Stimulated activated CD8-positive, alpha-beta memory T cell treated with anti-CD3 and anti-CD28 coated beads, Interleukin-2, amount 100 ng/mL, for 48 hours (primary cell): ENCODE measurements around the gene MAOB.

Experiments used
- DNase-seq, 2 donors: peaks; one replicate each; pipeline ENCODE4 v3.0.0-alpha.2; 2020; ENCODE audit warnings: low read depth in 2 of 2

Gene MAOB

DNA sequence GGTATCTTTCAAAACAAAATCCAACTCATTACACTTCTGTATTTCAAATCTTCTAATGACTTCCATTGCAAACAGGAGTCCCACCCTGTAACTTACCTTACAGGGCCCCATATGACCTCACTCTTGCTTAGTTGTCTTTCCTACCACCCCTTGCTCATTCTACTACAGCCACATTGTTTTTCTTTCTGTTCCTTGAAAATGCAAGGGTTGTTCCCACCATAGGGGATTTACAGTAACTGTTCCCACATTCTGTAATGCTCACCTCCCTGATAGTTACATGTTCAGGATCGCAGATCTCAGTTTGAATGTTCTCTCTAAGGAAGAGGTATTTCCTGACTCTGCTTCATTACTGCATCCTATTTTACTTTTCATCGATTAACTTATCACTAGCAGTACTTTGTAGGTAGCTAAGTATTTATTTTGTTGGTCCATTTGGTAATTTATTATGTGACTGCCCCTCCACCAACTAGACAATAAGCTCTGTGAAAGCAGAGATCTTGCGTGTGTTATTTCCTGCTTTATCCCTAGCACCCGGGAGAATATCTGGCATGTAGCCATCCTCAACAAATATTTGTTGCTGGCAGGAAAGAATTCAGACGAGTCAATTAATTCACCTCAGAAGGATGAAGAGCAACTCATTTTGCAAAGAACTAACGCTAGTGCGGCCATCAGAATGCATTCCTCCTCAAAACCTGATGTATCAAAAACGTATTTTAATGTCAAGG, 21.4 kb downstream of the MAOB start:
- no peak for DNase-seq

GRCh38 chrX:43853225-43853828, 28.9 kb downstream of the MAOB start:
- DNase-seq: no peak

GRCh38 chrX:43850629-43851028, 31.6 kb downstream of the MAOB start:
- no peak for DNase-seq

DNA sequence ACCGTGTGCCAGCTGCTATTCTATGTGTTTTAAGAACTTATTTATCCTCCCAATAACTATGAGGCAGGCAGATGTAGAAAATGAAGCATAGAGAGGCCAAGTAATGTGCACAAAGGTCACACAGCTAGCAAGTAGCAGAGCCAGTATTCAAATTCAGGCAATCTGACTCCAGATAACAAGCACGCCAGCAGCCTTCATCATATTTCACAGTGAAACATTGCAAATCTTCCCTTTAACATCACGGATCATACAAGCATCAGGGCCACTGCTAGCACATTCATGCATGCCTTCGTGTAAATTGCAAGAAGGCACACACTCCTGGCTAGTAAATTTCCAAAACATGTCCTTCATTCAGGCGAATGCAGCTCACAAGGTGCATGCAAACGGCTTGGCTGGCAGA, 33.1 kb downstream of the MAOB start:
- DNase-seq: no peak

DNA sequence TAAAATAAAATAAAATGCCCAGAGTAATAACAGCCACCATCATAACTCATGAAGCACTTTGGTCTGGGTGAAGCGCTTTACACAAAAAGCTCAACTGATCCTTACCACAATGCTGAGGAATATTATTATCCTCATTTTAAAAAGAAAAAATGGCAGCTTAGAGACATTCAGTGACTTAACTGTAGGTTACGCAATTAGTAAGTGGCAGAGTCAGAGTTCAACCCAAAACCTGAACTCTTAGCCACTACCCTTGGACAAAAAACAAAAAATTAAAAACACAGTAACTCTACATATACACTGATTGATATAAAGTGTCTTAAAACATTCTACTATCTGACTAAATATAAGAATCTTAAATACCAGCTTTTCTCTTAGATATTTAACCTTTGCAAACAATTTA, 34.9 kb downstream of the MAOB start:
- no peak for DNase-seq

DNA sequence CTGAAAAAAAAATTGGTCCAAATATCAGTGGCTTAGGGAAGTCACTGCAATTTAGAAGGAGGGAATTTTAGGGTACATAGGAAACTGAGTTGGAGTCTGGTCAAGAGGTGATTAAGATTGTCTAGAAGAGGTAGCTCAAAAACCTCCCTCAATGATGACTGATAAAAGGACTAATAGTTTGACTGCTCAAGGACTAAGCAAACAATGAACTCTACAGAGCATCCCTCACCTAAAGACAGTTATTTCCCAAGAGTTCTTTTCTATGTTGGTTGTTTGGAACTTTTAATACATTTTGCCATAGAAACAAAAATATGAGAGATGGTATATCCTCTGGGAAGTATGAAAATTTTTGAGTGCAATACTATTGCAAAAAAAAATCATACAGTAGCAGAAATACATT, 35.7 kb downstream of the MAOB start:
- no peak for DNase-seq

GRCh38 chrX:43845776-43846175, 36.5 kb downstream of the MAOB start:
- no peak for DNase-seq

DNA sequence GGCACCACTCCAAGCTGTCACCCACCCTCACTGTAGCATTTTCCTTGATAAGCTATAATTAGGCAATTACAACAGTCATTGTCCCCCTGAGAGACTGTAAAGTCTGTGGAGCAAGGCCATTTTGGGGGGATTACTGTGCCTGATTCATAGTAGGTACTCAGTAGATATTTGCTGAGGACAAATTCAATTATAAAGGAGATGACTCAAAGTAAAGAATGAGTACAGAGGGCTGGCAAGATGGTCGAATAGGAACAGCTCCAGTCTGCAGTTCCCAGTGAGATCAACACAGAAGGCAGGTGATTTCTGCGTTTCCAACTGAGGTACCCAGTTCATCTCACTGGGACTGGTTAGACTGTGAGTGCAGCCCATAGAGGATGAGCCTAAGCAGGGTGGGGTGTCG, 42.0 kb downstream of the MAOB start:
- DNase-seq: no peak

GRCh38 chrX:43836435-43837184, 45.6 kb downstream of the MAOB start:
- DNase-seq: no peak

DNA sequence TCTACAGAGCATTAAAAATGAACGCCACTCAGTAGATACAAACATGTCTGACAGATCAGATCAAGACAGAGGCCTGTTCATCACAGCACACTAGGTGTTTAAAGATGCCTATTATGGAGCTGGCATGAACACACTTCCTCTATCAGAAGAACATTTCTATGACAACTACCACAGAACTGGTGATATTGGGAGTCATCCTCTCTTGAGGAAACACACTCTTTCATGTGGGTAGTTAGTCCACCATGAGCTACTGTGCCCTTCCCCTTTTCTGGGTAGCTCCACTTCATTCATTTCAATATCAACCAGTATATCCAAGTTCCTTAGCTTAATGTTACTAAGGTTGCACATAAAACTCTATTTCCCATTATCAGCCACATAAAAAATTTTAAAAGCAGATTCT, 46.7 kb downstream of the MAOB start:
- DNase-seq: no peak

DNA sequence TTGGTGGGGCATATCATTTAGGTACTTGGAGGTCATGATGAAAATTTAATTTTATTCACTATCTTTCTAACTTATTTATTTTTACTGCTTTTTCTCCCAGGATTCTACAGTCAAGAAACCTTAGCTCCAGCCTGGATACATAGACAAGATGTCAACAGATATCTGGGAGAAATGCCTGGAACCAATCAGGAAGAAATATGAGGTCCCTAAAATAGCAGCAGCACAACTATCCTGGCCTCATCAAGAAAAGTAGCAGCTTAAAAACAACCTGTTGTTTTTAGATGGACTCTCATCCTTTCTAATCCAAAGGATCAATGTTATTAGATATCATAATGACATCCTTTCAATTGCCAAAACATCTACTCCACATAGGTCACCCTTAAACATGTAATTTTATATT, 54.5 kb downstream of the MAOB start:
- no peak for DNase-seq

GRCh38 chrX:43822014-43822413, 60.2 kb downstream of the MAOB start:
- no peak for DNase-seq

DNA sequence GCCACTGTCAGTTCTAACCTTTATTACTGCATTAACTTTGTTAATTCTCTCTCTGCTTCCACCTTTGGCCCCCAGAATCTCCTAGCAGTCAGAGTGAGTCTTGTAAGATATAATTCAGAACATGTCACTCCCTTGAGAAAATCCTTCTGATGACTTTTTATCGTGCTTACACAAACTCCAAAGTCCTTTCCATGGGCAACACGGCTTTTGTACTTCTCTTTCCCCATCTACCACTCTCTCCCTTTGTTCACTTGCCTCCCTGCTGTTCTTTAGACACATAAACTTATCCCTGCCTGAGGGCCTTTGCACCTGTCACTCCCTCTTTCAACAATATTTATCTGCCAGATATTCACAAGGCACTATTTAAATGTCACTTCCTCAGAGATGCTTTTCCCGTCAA, 64.8 kb downstream of the MAOB start:
- no peak for DNase-seq

GRCh38 chrX:43815209-43815608, 67.0 kb downstream of the MAOB start:
- DNase-seq: no peak

- peak in 1 of 2 donors; percentile 1 for DNase-seq
Observed at GRCh38 chrX:43813898-43814297, 68.4 kb downstream of the MAOB start.

DNA sequence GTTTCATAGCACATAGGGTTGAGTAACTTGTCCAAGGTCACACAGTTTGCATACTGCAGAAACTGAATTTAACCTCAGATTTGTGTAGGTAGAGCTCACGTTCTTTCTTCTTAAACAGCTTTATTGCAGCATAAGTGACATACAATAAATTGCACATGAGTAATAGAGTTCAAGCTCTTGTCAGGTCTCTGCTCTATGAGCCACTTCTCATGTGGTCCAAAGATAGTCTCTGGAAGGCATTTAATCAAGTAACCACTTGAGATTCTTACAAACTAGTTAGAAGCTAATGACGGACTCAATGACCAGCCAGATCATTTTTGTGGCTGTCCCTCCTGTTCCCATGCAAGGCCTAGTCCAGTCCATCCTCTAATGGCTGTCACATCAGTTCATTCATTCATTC, 68.9 kb downstream of the MAOB start:
- DNase-seq: no peak

- no peak for DNase-seq
Observed at GRCh38 chrX:43809463-43809862, 72.8 kb downstream of the MAOB start.

- DNase-seq: no peak
Observed at GRCh38 chrX:43808231-43808630, 74.0 kb downstream of the MAOB start.

DNA sequence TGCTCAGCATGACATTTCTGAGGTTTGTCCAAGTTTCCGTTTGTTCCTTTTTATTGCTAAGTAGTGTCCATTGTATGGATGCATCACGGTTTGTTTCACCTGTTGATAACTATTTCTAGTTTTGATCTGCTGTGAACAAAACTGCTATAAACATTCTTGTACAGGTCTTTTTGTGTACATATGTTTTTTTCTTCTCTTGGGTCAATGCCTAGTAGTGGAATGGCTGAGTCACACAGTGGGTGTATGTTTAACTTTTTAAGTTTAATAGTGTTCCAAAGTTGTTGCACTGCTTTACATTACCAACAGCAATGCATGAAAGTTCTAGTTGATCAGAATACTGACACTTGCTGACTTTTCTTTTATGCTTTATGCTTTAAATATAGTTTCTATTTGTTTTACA, 76.7 kb downstream of the MAOB start:
- DNase-seq: no peak

DNA sequence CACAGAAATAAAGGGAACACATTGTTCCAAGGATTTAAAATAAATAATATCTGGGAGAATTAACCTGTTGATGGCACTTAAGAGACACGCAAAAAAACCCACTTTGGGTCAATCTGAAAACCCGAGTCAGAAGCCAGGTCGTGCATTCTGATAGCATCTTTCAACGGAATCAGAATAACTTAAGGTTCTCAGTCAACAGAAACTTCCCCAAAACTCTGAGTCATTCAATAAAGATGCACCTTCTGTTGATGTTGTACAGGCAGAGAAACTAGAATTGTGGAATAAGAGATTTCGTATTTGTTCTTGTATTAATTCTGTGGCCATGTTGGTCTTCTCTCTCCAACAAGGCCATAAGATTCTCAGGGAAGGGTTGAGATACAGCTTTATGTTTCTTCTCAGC, 78.2 kb downstream of the MAOB start:
- DNase-seq: no peak

GRCh38 chrX:43785930-43786591, 96.2 kb downstream of the MAOB start:
- no peak for DNase-seq

- no peak for DNase-seq
Observed at GRCh38 chrX:43758044-43758443, 124.2 kb downstream of the MAOB start.

DNA sequence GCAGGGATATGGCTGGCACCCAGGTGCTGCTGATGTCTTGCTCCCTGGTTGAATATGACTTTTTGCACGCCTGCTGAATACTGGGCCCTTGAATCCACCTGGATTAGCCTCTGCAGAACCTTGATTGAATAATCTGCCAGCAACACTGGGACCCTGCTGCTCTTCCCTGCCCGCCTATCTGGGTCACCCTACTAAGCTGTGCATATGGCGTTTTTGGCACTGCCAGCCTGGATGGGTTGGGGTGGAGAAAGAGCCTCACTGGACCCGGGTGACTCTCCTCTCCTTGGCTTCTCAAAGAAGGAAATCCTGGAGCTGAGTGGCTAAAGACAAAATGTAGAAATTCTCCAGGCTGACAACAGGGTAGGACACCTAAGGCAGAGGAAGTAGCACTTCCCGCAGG, 126.2 kb downstream of the MAOB start:
- DNase-seq: no peak
